Activated CD4-positive, alpha-beta T cell treated with anti-CD3 and anti-CD28 coated beads, Interleukin-2, amount 10 ng/mL, durations not matched to agents 24 days and 14 days (primary cell): ENCODE data around the gene ABCF3. TPM values are rescaled to one million over a fixed set of nuclear protein-coding genes. Genes with fewer than 3 reads are reported as not detected.

Source experiments
- DNase-seq: peaks from one replicate; pipeline ENCODE4 v3.0.0; 2022
- H3K27ac Mint-ChIP-seq: one replicate; pipeline ENCODE4 v1.8.0; 2022; ENCODE audit warnings: mild to moderate bottlenecking, mixed read lengths
- H3K27me3 Mint-ChIP-seq: one replicate; pipeline ENCODE4 v1.8.0; 2022; ENCODE audit warnings: mixed read lengths
- H3K36me3 Mint-ChIP-seq: one replicate; pipeline ENCODE4 v1.8.0; 2022; ENCODE audit warnings: low read depth, mild to moderate bottlenecking, mixed read lengths
- H3K4me1 Mint-ChIP-seq: one replicate; pipeline ENCODE4 v1.8.0; 2021; ENCODE audit warnings: mixed read lengths
- H3K4me3 Mint-ChIP-seq: one replicate; pipeline ENCODE4 v1.8.0; 2022; ENCODE audit warnings: mild to moderate bottlenecking, moderate library complexity, mixed read lengths
- H3K9me3 Mint-ChIP-seq: one replicate; pipeline ENCODE4 v1.8.0; 2021; ENCODE audit warnings: mixed read lengths
- intact Hi-C: fragments of 100-400 bp; cut with micrococcal nuclease; formaldehyde crosslinking; loops from one replicate; pipeline ENCODE4 v1.15.1; 2023
- total RNA-seq: library from RNA; stranded (reverse); gene quantifications from 2 replicates; pipeline ENCODE4 v1.2.3, GENCODE V29; 2022

Gene ABCF3
- total RNA-seq, 1 donor from 2014 or later, result 66.9 TPM

GRCh38 chr3:184218814-184219213 is 32.8 kb downstream of the ABCF3 start:
- H3K9me3 Mint-ChIP-seq, result no peaks in the 10 kb centered on the region
- no peaks in the 10 kb centered on the region for H3K36me3 Mint-ChIP-seq
- intact Hi-C loops, result no loop called here
- peaks cover 7% of the 10 kb centered on the region for H3K27me3 Mint-ChIP-seq
- H3K4me1 Mint-ChIP-seq, result no peaks in the 10 kb centered on the region
- H3K27ac Mint-ChIP-seq, result no peak overlapping the region
- no peak overlapping the region for H3K4me3 Mint-ChIP-seq
- DNase-seq, result no peak

GRCh38 chr3:184222521-184222920 is 36.5 kb downstream of the ABCF3 start:
- no peaks in the 10 kb centered on the region for H3K9me3 Mint-ChIP-seq

GRCh38 chr3:184223946-184224345 is 37.9 kb downstream of the ABCF3 start:
- H3K36me3 Mint-ChIP-seq, result peaks cover 2% of the 10 kb centered on the region
- no peak overlapping the region for H3K4me3 Mint-ChIP-seq
- H3K27me3 Mint-ChIP-seq, result peaks cover 34% of the 10 kb centered on the region
- DNase-seq, result no peak
- H3K27ac Mint-ChIP-seq, result no peak overlapping the region
- no peaks in the 10 kb centered on the region for H3K9me3 Mint-ChIP-seq
- H3K4me1 Mint-ChIP-seq, result peaks cover 2% of the 10 kb centered on the region
- intact Hi-C loops, result no loop called here

More at GRCh38 chr3:184222521-184222920, 36.5 kb downstream of the ABCF3 start:
- peaks cover 20% of the 10 kb centered on the region for H3K27me3 Mint-ChIP-seq
- DNase-seq, result no peak
- no peaks in the 10 kb centered on the region for H3K4me1 Mint-ChIP-seq
- no peak overlapping the region for H3K4me3 Mint-ChIP-seq
- H3K27ac Mint-ChIP-seq, result no peak overlapping the region
- H3K36me3 Mint-ChIP-seq, result no peaks in the 10 kb centered on the region
- intact Hi-C loops, result no loop called here

DNA sequence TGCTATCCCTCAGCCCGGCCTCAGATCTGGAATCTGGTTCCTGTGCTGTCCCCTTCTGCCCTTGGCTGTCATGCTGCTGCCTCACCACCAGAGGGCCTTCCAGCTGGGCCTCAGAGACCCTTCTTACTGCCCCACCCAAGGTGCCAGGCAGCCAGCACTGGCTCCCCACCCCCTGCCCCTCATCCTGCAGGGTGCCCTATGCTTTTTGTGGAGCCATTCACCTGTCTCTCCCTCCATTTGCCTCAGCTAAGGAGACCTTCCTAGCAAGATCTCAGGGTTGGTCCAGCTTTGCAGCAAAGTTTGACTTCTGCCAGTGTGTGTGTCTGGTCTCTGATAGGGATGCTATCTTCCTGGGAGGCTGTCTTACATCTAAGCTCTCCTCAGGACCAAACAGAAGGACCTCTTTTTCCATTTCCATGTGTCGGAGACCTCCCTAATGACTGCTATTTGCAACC is 41.5 kb downstream of the ABCF3 start:
- Mint-ChIP-seq H3K27me3 (peaks cover 53% of the 10 kb centered on the region), H3K4me1 (peaks cover 8% of the 10 kb centered on the region), H3K27ac (no peak overlapping the region), H3K9me3 (no peaks in the 10 kb centered on the region), H3K4me3 (no peak overlapping the region), H3K36me3 (peaks cover 2% of the 10 kb centered on the region)
- DNase-seq, result peak; percentile 87
- intact Hi-C loops, result loop anchor here (1.0 to 2.0 kb wide), 3 partner anchors 23 to 62 kb away; partner anchors contain the start of gene AP2M1

GRCh38 chr3:184228376-184229137 is 42.6 kb downstream of the ABCF3 start:
- peaks cover 8% of the 10 kb centered on the region for H3K4me1 Mint-ChIP-seq
- no peak for DNase-seq
- peaks cover 56% of the 10 kb centered on the region for H3K27me3 Mint-ChIP-seq
- intact Hi-C loops, result no loop called here
- H3K36me3 Mint-ChIP-seq, result peaks cover 2% of the 10 kb centered on the region
- peak overlapping the region; percentile 71 for H3K4me3 Mint-ChIP-seq
- no peaks in the 10 kb centered on the region for H3K9me3 Mint-ChIP-seq
- H3K27ac Mint-ChIP-seq, result no peak overlapping the region

DNA sequence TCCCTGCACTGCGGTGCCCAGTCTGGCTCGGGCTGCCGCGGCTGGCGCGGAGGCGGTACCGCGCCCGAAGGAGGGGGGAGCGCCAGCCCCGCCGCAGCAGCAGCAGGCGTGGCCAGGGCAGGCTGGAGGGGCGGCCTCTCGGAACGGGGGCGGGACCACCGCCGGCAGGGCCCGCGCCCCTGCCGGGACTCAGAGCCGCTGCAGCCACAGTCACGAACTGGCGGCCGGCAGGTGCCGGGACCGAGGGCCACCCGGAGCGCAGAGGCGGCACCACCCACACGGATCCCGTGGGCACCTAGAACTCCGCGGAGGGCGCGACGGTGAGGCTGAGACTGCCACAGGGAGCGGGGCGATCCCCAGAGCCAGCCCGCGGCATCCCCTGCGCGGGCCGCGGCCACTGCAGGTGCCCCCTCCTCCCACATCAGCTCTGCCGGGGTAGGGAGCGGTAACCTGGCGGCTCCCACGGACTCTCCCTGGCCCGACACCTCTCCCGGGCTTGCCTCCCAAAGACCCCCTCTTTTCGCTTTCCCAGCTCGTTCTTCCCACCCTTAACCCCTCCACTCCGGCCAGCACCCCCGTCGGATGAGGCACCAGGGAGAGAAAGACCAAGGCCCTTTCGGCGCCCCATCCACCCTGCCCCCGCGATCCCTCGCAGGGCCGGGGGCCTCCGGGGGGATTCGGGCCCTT is 43.5 kb downstream of the ABCF3 start, which contains the start of gene VWA5B2:
Gene VWA5B2, plus strand, starts transcription at position 192 of the 687 bp plus-strand sequence. CDS start 944 bp downstream, outside the sequence.
- H3K36me3 Mint-ChIP-seq, result peaks cover 2% of the 10 kb centered on the region
- peaks cover 8% of the 10 kb centered on the region for H3K4me1 Mint-ChIP-seq
- no peaks in the 10 kb centered on the region for H3K9me3 Mint-ChIP-seq
- intact Hi-C loops, result no loop called here
- peak; percentile 91 for DNase-seq
- no peak within 1 kb of the TSS for H3K27ac Mint-ChIP-seq
- peak within 1 kb of the TSS; percentile 71 for H3K4me3 Mint-ChIP-seq
- H3K27me3 Mint-ChIP-seq, result peaks cover 55% of the 10 kb centered on the region

GRCh38 chr3:184230081-184230602 is 44.1 kb downstream of the ABCF3 start:
- Mint-ChIP-seq H3K27me3 (peaks cover 54% of the 10 kb centered on the region), H3K9me3 (no peaks in the 10 kb centered on the region)
- intact Hi-C loops, result no loop called here

GRCh38 chr3:184230603-184231528 is 44.9 kb downstream of the ABCF3 start:
- peak overlapping the region; percentile 50 for H3K4me3 Mint-ChIP-seq
- H3K27ac Mint-ChIP-seq, result no peak overlapping the region
- no peak for DNase-seq
- H3K4me1 Mint-ChIP-seq, result peaks cover 8% of the 10 kb centered on the region
- peaks cover 50% of the 10 kb centered on the region for H3K27me3 Mint-ChIP-seq
- H3K9me3 Mint-ChIP-seq, result no peaks in the 10 kb centered on the region
- peaks cover 2% of the 10 kb centered on the region for H3K36me3 Mint-ChIP-seq
- intact Hi-C loops, result no loop called here

More at GRCh38 chr3:184230081-184230602, 44.1 kb downstream of the ABCF3 start:
- DNase-seq, result no peak
- H3K4me3 Mint-ChIP-seq, result no peak overlapping the region
- H3K27ac Mint-ChIP-seq, result no peak overlapping the region
- H3K4me1 Mint-ChIP-seq, result peaks cover 8% of the 10 kb centered on the region
- peaks cover 2% of the 10 kb centered on the region for H3K36me3 Mint-ChIP-seq

GRCh38 chr3:184231671-184232070 is 45.7 kb downstream of the ABCF3 start:
- Mint-ChIP-seq H3K27ac (no peak overlapping the region), H3K4me3 (peak overlapping the region; percentile 50), H3K36me3 (peaks cover 2% of the 10 kb centered on the region), H3K9me3 (no peaks in the 10 kb centered on the region), H3K27me3 (peaks cover 45% of the 10 kb centered on the region), H3K4me1 (peaks cover 8% of the 10 kb centered on the region)
- DNase-seq, result no peak
- intact Hi-C loops, result no loop called here

DNA sequence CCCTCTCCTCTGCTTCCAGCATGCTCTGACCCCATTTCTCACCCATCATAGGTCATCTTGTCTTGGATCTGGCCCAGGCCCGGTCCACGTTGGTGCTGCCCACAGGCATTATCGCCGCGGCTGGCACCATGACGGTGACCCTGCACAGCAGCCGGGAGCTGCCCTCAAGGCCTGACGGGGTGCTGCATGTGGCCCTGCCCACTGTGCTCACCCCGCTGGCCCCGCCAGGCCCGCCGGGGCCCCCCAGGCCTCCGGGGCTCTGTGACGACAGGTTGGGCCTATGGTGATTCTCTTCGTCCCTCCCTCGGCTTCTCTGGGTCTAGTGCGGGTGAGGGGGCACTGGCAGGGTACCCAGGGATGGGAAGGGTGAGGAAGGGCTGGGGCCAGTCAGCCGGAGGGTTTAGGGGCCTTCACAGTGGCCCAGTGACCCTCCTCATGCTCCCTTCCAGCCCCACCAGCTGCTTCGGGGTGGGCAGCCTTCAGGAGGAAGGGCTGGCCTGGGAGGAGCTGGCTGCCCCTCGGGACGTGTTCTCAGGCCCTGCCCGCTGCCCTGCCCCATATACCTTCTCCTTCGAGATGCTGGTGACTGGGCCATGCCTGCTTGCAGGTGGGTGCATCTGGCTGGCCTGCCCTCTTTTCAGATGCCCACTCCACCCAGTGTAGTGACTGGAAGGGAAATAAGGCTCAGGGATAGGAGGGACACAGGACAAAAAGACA is 47.3 kb downstream of the ABCF3 start:
- Mint-ChIP-seq H3K27me3 (peaks cover 35% of the 10 kb centered on the region), H3K27ac (no peak overlapping the region), H3K36me3 (peaks cover 2% of the 10 kb centered on the region), H3K9me3 (no peaks in the 10 kb centered on the region), H3K4me1 (peaks cover 8% of the 10 kb centered on the region), H3K4me3 (no peak overlapping the region)
- no peak for DNase-seq
- intact Hi-C loops, result no loop called here

GRCh38 chr3:184234224-184234623 is 48.2 kb downstream of the ABCF3 start:
- no peaks in the 10 kb centered on the region for H3K36me3 Mint-ChIP-seq
- H3K4me3 Mint-ChIP-seq, result no peak overlapping the region
- H3K4me1 Mint-ChIP-seq, result peaks cover 6% of the 10 kb centered on the region
- intact Hi-C loops, result no loop called here
- peaks cover 25% of the 10 kb centered on the region for H3K27me3 Mint-ChIP-seq
- DNase-seq, result no peak
- no peaks in the 10 kb centered on the region for H3K9me3 Mint-ChIP-seq
- no peak overlapping the region for H3K27ac Mint-ChIP-seq

- peaks cover 6% of the 10 kb centered on the region for H3K4me1 Mint-ChIP-seq
- no peak overlapping the region for H3K4me3 Mint-ChIP-seq
Observed at GRCh38 chr3:184234671-184235380, 48.8 kb downstream of the ABCF3 start.

More at GRCh38 chr3:184234671-184235380, 48.8 kb downstream of the ABCF3 start:
- Mint-ChIP-seq H3K9me3 (no peaks in the 10 kb centered on the region), H3K27me3 (peaks cover 25% of the 10 kb centered on the region), H3K27ac (no peak overlapping the region), H3K36me3 (no peaks in the 10 kb centered on the region)
- intact Hi-C loops, result no loop called here
- DNase-seq, result no peak
